ENCODE data around the gene CFHR2.
"Not testable (repeated sequence)": the region's sequence is repeated elsewhere in the genome, so short reads cannot be mapped to it uniquely, and the experiment has no call there.

The CFHR2 gene

GRCh38 chr1:196980859-196981258 is 37.3 kb downstream of the CFHR2 start:
- no peak for TF ChIP-seq EZH2phosphoT487 (IDR thresholded peaks at IDR 0.05; ENCODE audit: borderline replicate concordance, low read length)
- TF ChIP-seq CTCF (IDR thresholded peaks at IDR 0.05; ENCODE audit: low read depth, low read length, poor library complexity, severe bottlenecking), result no peak
- no peaks in the 10 kb centered on the region for H3K27me3 ChIP-seq (ENCODE audit: control insufficient read depth, low read length)
- no peaks in the 10 kb centered on the region for H3K9me3 ChIP-seq (ENCODE audit: control insufficient read depth, insufficient read depth, low read length)

GRCh38 chr1:196982247-196982646 is 38.7 kb downstream of the CFHR2 start:
- not testable (repeated sequence) for H3K9me3 ChIP-seq (ENCODE audit: control insufficient read depth, insufficient read depth, low read length); H3K27me3 ChIP-seq (ENCODE audit: control insufficient read depth, low read length); H3F3A ChIP-seq (ENCODE audit: control insufficient read depth, insufficient read depth); H3K4me2 ChIP-seq (ENCODE audit: low read length); H3K4me3 ChIP-seq (ENCODE audit: low read length); H3K27ac ChIP-seq (ENCODE audit: low read depth, low read length); H3K36me3 ChIP-seq (ENCODE audit: control insufficient read depth, low read length); H3K79me2 ChIP-seq (ENCODE audit: control insufficient read depth, low read length); H4K20me1 ChIP-seq (ENCODE audit: control insufficient read depth, insufficient read depth, low read depth, low read length); H3K4me1 ChIP-seq (ENCODE audit: control insufficient read depth, low read length); H3K9me2 ChIP-seq (replicated peaks; ENCODE audit: control insufficient read depth, low read length)

More at GRCh38 chr1:196980859-196981258, 37.3 kb downstream of the CFHR2 start:
- Histone ChIP-seq H3K9me2 (replicated peaks; ENCODE audit: control insufficient read depth, low read length) (no peaks in the 10 kb centered on the region), H3K4me3 (ENCODE audit: low read length) (no peak overlapping the region), H3K27ac (ENCODE audit: low read depth, low read length) (no peak overlapping the region), H4K20me1 (ENCODE audit: control insufficient read depth, insufficient read depth, low read depth, low read length) (no peaks in the 10 kb centered on the region), H3K4me1 (ENCODE audit: control insufficient read depth, low read length) (no peaks in the 10 kb centered on the region), H3K79me2 (ENCODE audit: control insufficient read depth, low read length) (no peaks in the 10 kb centered on the region), H3K36me3 (ENCODE audit: control insufficient read depth, low read length) (no peaks in the 10 kb centered on the region), H3F3A (ENCODE audit: control insufficient read depth, insufficient read depth) (no peaks in the 10 kb centered on the region), H3K4me2 (ENCODE audit: low read length) (no peak overlapping the region)

- not testable (repeated sequence) for H3F3A ChIP-seq (ENCODE audit: control insufficient read depth, insufficient read depth); H4K20me1 ChIP-seq (ENCODE audit: control insufficient read depth, insufficient read depth, low read depth, low read length); H3K36me3 ChIP-seq (ENCODE audit: control insufficient read depth, low read length); H3K79me2 ChIP-seq (ENCODE audit: control insufficient read depth, low read length); H3K27me3 ChIP-seq (ENCODE audit: control insufficient read depth, low read length); H3K9me3 ChIP-seq (ENCODE audit: control insufficient read depth, insufficient read depth, low read length); H3K9me2 ChIP-seq (replicated peaks; ENCODE audit: control insufficient read depth, low read length); H3K27ac ChIP-seq (ENCODE audit: low read depth, low read length); H3K4me2 ChIP-seq (ENCODE audit: low read length); H3K4me3 ChIP-seq (ENCODE audit: low read length); H3K4me1 ChIP-seq (ENCODE audit: control insufficient read depth, low read length)
These were observed 48.5 kb downstream of the CFHR2 start for GRCh38 chr1:196991919-196992651.

- Histone ChIP-seq H3K79me2 (ENCODE audit: control insufficient read depth, low read length) (no peaks in the 10 kb centered on the region), H3K4me1 (ENCODE audit: control insufficient read depth, low read length) (no peaks in the 10 kb centered on the region), H3K4me2 (ENCODE audit: low read length) (no peak overlapping the region), H3K9me2 (replicated peaks; ENCODE audit: control insufficient read depth, low read length) (no peaks in the 10 kb centered on the region), H4K20me1 (ENCODE audit: control insufficient read depth, insufficient read depth, low read depth, low read length) (no peaks in the 10 kb centered on the region), H3K27ac (ENCODE audit: low read depth, low read length) (no peak overlapping the region), H3K9me3 (ENCODE audit: control insufficient read depth, insufficient read depth, low read length) (no peaks in the 10 kb centered on the region), H3K4me3 (ENCODE audit: low read length) (no peak overlapping the region), H3K36me3 (ENCODE audit: control insufficient read depth, low read length) (no peaks in the 10 kb centered on the region), H3F3A (ENCODE audit: control insufficient read depth, insufficient read depth) (no peaks in the 10 kb centered on the region), H3K27me3 (ENCODE audit: control insufficient read depth, low read length) (no peaks in the 10 kb centered on the region)
- TF ChIP-seq CTCF (IDR thresholded peaks at IDR 0.05; ENCODE audit: low read depth, low read length, poor library complexity, severe bottlenecking) (no peak), EZH2phosphoT487 (IDR thresholded peaks at IDR 0.05; ENCODE audit: borderline replicate concordance, low read length) (no peak)
These were observed 50.4 kb downstream of the CFHR2 start for GRCh38 chr1:196993916-196994315.
